ENCODE measurements around the gene MYNN. TPM values are rescaled to one million over a fixed set of nuclear protein-coding genes. Genes with fewer than 3 reads are reported as not detected.
A peak's percentile ranks its signal among the peaks of the same experiment; 100 is the strongest.

The MYNN gene
- total RNA-seq, 2 donors from 2014 or later, result 13.3 to 16.7 TPM

DNA sequence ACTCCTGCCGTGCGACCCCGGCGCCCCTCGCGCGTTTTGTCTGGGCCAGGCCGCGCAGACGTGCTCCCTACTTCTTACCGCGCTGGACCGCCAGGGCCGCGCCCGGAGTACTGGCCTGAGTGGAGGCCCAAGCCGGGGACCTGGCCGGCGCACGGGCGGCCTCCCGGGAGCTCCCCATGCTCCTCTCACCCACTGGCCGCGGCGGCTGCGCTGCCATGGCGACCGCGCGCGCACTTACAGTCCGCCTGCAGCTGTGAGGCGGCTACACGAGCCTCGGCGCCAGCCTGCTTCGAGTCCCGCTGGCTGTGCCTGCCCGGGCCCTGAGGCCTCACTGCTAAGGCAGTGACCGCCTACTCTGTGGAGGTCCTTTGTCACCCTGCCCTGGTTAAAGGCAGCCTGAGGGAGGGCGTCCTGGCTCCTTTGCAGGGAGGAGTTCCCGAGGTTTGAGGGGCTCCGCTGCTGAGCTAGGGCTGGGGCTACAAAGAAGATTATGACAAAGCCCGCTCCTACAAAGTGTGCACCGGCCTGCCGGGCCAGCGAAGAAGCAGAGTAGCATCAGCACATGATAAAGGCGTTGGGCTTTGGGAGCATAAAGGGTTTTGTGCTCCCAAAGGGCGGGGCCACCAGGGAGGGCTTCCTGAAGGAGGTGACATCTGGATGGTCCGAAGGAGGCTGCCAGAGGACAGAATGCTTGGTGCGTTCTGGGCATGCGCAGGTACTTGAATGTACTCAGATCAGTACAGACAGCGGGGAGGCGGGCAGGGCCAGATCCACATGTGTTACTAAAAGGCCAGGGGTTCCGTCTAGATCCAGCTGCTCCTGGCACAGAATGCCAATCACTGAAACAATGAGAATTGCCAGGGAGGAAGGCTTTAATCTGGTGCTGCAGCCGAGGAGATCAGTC is 39.4 kb downstream of the MYNN start, which contains the start of the genes LRRC34 and LRRIQ4:
Gene LRRC34, minus strand, starts transcription at position 573 of the 904 bp plus-strand sequence. Its CDS starts 356 bp downstream, at position 217.
Gene LRRIQ4, plus strand, starts transcription at position 539 of the 904 bp plus-strand sequence. CDS start 9,052 bp downstream, outside the sequence.
- ATAC-seq, result peak; percentile 77 to 85
- H3K9me3 Mint-ChIP-seq, result peaks cover 5 to 19% of the 10 kb centered on the region in 2 donors
- peaks cover 13 to 14% of the 10 kb centered on the region in 2 donors for H3K36me3 Mint-ChIP-seq
- peak; percentile 65 to 78 for DNase-seq (ENCODE audit: low spot score in 2 of 2)
- peak within 1 kb of the TSS; percentile 57 to 83 for H3K27ac Mint-ChIP-seq

DNA sequence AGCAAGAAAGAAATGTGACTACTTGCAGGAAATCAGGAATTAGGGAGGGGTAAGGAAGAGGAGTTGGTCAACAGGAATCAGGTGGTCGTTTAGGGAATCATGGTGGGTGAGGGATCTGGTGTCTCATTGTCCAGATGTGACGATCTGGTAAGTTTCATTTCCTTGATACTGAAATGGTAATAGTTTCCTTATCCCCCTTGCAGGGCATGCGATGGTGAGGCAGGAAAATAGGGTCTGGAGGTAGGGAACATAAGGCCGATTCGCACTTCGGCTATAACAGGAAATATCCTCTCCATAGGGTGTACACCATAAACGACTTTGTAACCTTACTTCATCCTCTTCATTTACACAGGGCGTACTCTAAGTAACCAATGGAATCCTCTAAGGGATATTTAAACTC is 40.1 kb downstream of the MYNN start:
- ATAC-seq (peak in 1 of 2 donors; percentile 5), DNase-seq (ENCODE audit: low spot score in 2 of 2) (no peak)
- peaks cover 5 to 19% of the 10 kb centered on the region in 2 donors for H3K9me3 Mint-ChIP-seq
- H3K36me3 Mint-ChIP-seq, result peaks cover 13 to 14% of the 10 kb centered on the region in 2 donors
- peak overlapping the region; percentile 57 to 83 for H3K27ac Mint-ChIP-seq

DNA sequence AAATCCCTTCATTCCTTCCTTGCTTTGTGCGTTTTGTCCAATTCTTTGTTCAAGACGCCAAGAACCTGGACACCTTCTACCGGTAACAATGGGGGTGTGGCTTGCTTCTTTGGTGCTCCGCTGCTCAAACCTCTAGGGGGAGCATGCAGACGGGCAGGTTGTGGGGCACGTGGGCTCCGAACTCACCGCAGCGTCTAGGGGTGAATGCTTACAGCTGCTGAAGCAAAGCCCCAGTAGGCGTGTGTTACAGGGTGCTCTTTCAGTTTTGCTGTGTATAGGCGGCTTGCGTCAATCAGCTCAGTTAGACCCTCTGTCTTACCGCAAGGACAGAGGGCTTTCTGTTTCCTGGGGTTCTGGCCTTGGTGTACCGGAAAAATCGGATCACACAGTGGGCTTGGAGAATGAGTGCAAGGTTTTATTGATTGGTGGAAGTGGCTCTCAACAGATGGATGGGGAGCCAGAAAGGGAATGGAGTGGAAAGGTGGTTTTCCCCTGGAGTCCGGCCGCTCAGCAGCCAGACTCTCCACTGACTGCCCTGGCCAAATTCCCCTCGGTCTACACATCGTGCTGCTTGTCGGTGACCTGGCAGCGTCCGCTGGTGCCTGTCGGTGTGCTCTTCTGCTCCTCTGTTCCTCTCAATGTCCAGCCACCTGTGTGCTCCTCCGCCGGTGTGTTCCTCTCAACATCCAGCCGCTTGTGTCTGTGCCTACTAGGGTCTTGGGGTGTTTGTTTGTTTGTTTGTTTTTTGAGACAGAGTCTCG is 40.7 kb downstream of the MYNN start:
- peaks cover 13 to 14% of the 10 kb centered on the region in 2 donors for H3K36me3 Mint-ChIP-seq
- peak; percentile 62 to 70 for DNase-seq (ENCODE audit: low spot score in 2 of 2)
- ATAC-seq, result peak; percentile 63 to 80
- peak overlapping the region; percentile 57 to 83 for H3K27ac Mint-ChIP-seq
- peaks cover 5 to 19% of the 10 kb centered on the region in 2 donors for H3K9me3 Mint-ChIP-seq

DNA sequence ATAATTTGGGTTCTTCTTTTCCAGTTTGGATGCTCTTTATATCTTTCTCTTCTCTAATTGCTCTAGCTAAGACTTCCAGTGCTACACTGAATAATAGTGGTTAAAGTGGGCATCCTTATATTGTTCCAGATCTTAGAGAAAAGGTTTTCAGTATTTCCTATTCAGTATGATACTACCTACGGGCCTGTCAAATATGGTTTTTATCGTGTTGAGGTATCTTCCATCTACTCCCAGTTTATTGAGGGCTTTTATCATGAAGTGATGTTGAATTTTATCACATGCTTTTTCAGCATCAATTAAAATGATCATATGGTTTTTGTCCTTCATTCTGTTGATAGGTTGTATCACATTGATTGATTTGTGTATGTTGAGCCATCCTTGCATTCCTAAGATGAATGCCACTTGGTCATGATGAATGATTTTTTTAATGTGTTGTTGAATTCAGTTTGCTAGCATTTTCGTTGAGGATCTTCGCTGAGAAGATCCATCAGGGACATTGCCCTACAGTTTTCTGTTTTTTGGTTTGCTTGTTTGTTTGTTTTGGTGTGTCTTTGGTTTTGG is 42.5 kb downstream of the MYNN start:
- peaks cover 5 to 19% of the 10 kb centered on the region in 2 donors for H3K9me3 Mint-ChIP-seq
- DNase-seq (ENCODE audit: low spot score in 2 of 2) (no peak), ATAC-seq (no peak)
- peaks cover 13 to 14% of the 10 kb centered on the region in 2 donors for H3K36me3 Mint-ChIP-seq
- H3K27ac Mint-ChIP-seq, result no peak overlapping the region

DNA sequence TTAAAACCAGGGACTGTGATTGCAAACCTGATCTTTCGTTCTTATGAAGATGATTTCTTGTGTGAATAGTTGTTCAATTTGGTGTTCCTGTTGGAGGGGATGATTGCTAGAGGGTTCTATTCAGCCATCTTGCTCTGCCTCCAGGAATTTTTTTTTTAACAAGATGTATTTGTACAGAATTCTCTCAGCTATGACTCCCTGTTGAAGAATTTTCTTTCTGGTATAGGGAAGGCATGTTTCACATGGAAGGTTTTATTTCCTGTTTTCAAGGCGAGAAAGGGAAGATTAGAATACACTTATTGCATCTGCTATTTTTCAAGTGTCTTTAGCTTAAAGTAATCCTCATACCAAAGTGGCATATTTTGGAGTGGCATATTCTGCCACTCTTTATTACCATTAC is 45.1 kb downstream of the MYNN start:
- ATAC-seq, result no peak

DNA sequence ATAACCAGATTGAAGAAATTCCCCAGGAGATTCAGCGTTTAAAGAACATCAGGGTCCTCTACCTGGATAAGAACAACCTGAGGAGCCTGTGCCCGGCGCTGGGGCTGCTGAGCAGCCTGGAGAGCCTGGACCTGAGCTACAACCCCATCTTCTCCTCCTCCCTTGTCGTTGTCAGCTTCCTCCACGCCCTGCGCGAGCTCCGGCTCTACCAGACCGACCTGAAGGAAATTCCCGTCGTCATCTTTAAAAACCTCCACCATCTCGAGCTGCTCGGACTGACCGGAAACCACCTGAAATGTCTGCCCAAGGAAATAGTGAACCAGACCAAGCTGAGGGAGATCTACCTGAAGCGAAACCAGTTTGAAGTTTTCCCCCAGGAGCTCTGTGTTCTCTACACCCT is 48.9 kb downstream of the MYNN start:
- H3K27ac Mint-ChIP-seq, result no peak overlapping the region
- H3K9me3 Mint-ChIP-seq, result no peaks in the 10 kb centered on the region
- DNase-seq (ENCODE audit: low spot score in 2 of 2), result no peak
- ATAC-seq, result no peak
- no peaks in the 10 kb centered on the region for H3K36me3 Mint-ChIP-seq

More for the DNA sequence above, 45.1 kb downstream of the MYNN start:
- DNase-seq (ENCODE audit: low spot score in 2 of 2), result no peak
- H3K27ac Mint-ChIP-seq, result no peak overlapping the region
- peaks cover 5 to 19% of the 10 kb centered on the region in 2 donors for H3K9me3 Mint-ChIP-seq
- H3K36me3 Mint-ChIP-seq, result peaks cover 13 to 14% of the 10 kb centered on the region in 2 donors

DNA sequence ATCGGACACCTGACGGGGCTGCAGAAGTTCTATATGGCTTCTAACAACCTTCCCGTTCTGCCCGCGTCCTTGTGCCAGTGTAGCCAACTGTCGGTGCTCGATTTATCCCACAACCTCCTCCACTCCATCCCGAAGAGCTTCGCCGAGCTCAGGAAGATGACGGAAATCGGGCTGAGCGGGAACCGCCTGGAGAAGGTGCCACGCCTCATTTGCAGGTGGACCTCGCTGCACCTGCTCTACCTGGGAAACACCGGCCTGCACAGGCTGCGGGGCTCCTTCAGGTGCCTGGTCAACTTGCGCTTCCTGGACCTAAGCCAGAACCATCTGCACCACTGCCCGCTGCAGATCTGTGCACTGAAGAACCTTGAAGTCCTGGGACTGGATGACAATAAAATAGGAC is 49.3 kb downstream of the MYNN start:
- Mint-ChIP-seq H3K36me3 (no peaks in the 10 kb centered on the region), H3K9me3 (no peaks in the 10 kb centered on the region), H3K27ac (no peak overlapping the region)
- DNase-seq (ENCODE audit: low spot score in 2 of 2), result no peak
- ATAC-seq, result no peak

DNA sequence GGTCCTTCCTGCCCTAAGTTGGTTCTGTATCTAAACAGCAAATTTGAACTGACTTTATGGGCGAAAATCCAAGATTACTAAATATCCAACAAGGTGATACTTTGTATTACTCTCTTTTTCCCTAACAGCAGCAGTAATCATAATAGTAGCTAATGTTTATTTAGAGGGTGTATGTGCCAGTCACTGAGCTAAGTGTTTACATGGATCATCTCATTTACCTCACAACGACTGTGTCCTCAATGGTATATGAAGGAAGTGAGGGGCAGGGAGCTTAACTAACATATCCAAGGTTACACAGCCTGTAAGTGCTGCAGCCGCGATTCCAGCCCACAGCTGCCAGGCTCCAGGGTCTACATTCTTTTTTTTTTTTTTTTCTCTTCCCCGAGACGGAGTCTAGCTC is 49.8 kb downstream of the MYNN start:
- Mint-ChIP-seq H3K9me3 (no peaks in the 10 kb centered on the region), H3K27ac (no peak overlapping the region), H3K36me3 (no peaks in the 10 kb centered on the region)
- no peak for DNase-seq (ENCODE audit: low spot score in 2 of 2)
- no peak for ATAC-seq

DNA sequence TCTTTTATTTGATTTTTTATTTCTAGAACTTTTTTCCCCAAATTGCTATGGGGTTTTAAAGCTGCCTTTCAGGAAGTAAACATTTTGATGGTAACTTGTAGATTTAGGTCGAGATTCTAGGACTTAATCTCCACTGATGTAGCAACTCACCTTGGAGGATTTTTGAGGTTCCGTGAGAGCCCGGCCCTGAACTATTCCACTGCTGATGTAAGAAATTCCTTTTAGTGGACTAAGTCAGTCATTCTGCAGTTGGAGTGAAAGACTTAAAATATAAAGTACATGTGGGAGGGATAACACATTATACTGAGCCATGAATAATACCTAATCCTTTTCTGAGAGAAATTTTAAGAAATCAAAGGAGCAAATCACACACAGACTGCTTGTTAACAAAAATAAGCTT is 52.1 kb downstream of the MYNN start:
- no peak for ATAC-seq

DNA sequence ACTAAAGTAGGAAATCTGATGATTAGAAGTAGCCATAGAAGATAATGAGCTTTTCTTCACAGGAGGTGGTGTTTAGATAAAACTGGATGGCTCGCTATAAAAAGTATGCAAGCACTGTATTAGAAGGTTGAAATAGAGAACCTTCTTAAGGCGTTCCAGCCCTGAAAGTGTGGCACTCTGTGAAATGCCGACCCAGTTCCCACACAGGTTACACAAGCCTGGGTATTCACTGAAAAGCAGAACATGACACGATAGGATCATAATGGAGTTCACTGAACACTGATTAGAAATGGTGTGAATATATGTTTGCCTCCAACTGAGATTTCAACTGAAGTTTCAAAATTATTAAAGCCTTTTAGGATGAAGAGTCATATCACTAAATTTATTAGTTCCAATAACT is 54.5 kb downstream of the MYNN start:
- Mint-ChIP-seq H3K27ac (no peak overlapping the region), H3K36me3 (no peaks in the 10 kb centered on the region), H3K9me3 (no peaks in the 10 kb centered on the region)
- no peak for DNase-seq (ENCODE audit: low spot score in 2 of 2)
- ATAC-seq, result no peak

More for the DNA sequence above, 52.1 kb downstream of the MYNN start:
- Mint-ChIP-seq H3K27ac (no peak overlapping the region), H3K36me3 (no peaks in the 10 kb centered on the region), H3K9me3 (no peaks in the 10 kb centered on the region)
- no peak for DNase-seq (ENCODE audit: low spot score in 2 of 2)

DNA sequence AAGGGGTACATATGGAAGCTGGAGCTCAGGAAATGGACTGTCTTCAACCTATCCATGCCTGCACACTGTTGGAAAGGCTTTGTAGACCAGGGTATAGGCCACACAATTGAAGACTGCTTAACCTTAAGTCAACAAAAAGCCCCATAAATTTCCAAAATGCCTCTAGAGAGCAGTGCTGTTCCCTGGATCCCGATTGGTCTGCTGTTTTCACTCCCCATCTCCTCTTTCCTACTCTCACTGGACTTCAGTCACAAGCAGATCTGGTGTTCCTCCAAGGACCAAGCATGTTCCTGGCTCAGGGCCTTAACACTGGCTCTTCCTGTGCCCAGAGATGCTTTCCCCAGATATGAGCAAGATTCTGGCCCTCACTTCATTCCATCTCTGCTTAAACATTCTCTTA is 62.3 kb downstream of the MYNN start:
- ATAC-seq (no peak), DNase-seq (ENCODE audit: low spot score in 2 of 2) (no peak)
- Mint-ChIP-seq H3K36me3 (no peaks in the 10 kb centered on the region), H3K27ac (no peak overlapping the region), H3K9me3 (no peaks in the 10 kb centered on the region)

DNA sequence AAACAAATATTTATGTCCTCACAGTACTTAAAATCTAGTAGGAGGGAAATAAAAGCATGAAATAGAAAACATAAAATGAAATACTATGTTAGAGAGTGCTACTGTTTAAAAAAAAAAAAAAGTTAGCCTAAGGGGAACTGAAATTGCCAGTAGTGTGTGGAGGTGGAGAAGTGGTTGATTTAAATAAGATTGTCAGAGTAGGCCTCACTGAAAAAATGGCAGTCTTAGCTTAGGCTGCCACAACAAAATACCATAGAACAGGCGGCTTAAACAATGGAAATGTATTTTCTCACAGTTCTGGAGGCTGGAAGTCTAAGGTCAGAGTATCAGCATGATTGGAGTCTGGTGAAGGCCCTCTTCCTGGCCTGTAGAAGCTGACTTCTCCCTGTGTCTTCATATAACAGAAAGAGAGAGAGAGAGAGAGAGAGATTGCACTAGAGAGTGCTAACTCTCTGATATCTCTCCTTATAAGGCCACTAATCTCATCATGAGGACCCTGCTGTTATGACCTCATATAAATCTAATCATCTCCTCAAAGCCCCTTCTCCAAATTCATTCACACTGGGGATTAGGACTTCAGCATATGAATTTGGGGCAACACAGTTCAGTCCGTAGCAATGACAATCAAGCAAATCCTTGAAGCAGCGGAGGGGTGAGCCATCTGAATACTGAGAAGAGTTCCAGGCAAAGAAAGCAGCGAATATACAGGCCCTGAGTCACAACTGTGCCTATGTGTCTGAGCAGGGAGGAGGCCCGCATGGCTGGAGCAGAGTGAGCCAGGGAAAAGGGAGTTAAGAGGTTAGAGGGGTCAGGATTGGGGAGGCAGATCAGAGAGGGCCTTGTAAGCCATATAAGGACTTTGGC is 63.1 kb downstream of the MYNN start:
- Mint-ChIP-seq H3K9me3 (no peaks in the 10 kb centered on the region), H3K36me3 (no peaks in the 10 kb centered on the region), H3K27ac (no peak overlapping the region)
- ATAC-seq (no peak), DNase-seq (ENCODE audit: low spot score in 2 of 2) (no peak)

DNA sequence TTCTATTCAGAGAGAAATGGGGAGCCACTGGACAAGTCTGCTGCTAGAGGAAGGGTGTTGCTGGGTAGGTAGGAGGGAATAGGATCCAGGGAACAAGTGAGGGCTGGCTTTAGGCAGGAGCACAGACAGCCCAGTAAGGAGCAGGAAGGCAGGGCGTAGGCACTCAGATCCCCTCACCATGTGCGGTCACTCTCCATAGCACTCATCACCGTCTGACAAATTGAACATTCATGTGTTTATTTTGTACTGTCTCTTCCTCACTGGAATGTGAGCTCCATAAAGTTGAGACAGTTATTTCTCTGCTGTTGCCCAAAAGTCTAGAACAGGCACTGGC is 63.7 kb downstream of the MYNN start:
- Mint-ChIP-seq H3K9me3 (no peaks in the 10 kb centered on the region), H3K36me3 (no peaks in the 10 kb centered on the region), H3K27ac (no peak overlapping the region)
- DNase-seq (ENCODE audit: low spot score in 2 of 2), result no peak
- no peak for ATAC-seq

DNA sequence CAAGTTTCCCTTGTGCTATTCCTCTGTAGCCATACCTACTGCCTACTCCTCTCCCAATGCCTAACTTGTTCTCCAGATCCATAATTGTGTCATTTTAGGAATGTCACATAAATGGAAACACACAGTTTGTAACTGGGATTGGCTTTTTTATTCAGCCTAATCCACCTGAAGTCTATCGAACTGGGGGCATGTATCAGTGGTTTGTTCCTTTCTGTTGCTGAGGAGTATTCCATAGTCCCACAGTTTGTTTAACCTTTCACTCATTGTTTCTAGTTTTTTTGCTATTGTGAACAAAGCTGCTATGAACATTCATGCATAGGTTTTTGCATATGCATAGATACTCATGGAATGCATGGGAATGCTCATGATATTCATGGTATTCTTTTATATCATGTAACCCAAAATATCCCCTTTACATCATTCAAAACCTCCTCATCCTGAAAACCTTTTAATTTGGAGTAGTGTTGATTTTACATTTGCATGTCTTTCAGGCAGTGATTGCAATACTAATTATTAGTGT is 65.4 kb downstream of the MYNN start:
- no peaks in the 10 kb centered on the region for H3K9me3 Mint-ChIP-seq
- H3K36me3 Mint-ChIP-seq, result no peaks in the 10 kb centered on the region
- DNase-seq (ENCODE audit: low spot score in 2 of 2) (no peak), ATAC-seq (no peak)
- no peak overlapping the region for H3K27ac Mint-ChIP-seq
